Central memory CD8-positive, alpha-beta T cell (primary cell): ENCODE data around the gene ASRGL1.

Source experiments
- ATAC-seq: fragments of 150-1000 bp; cut with Tn5 transposase; replicated peaks from 2 replicates; pipeline ENCODE4 v1.10.0; 2022; ENCODE audit warnings: mild to moderate bottlenecking, moderate FRiP score, moderate number of reproducible peaks; ENCODE audit not compliant: poor library complexity, severe bottlenecking; ENCODE audit errors: extremely low read depth
- DNase-seq, 2 donors: peaks; one replicate each; pipeline ENCODE4 v3.0.0; 2021; ENCODE audit warnings: low spot score in 2 of 2
- H3K27ac Mint-ChIP-seq: one replicate; pipeline ENCODE4 v1.8.0; 2022; ENCODE audit warnings: low read depth, mild to moderate bottlenecking, moderate library complexity, mixed read lengths
- H3K27me3 Mint-ChIP-seq: one replicate; pipeline ENCODE4 v1.8.0; 2022; ENCODE audit warnings: mixed read lengths
- H3K36me3 Mint-ChIP-seq: one replicate; pipeline ENCODE4 v1.8.0; 2022; ENCODE audit warnings: mild to moderate bottlenecking, moderate library complexity, mixed read lengths; ENCODE audit not compliant: insufficient read depth
- H3K4me1 Mint-ChIP-seq: one replicate; pipeline ENCODE4 v1.8.0; 2022; ENCODE audit warnings: mixed read lengths
- H3K4me3 Mint-ChIP-seq: one replicate; pipeline ENCODE4 v1.8.0; 2022; ENCODE audit warnings: mild to moderate bottlenecking, moderate library complexity, mixed read lengths
- H3K9me3 Mint-ChIP-seq: one replicate; pipeline ENCODE4 v1.8.0; 2022; ENCODE audit warnings: mixed read lengths

Gene ASRGL1

DNA sequence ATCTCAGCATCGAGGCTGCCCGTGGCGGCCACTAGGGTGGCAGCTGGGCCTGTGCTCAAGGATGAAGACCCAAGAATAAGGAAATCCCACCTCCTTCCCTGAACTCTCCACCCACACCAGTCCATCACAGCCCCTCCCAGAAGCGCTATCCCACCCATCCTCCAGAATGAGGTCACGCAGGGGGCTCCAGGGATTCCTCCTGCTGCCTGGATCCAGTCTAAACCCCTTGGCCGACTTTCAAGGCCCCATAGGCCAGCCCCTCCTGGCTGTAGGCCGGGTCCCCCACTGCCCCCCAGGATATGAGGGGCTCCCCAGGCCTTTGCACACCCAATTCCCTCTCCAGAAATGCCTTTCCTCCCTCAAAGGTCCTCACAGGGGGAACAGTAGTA is 62.6 kb downstream of the ASRGL1 start:
- Mint-ChIP-seq H3K9me3 (no peaks in the 10 kb centered on the region), H3K27ac (no peak overlapping the region), H3K27me3 (no peaks in the 10 kb centered on the region), H3K4me1 (peaks cover 25% of the 10 kb centered on the region), H3K36me3 (peaks cover 1% of the 10 kb centered on the region), H3K4me3 (no peak overlapping the region)
- ATAC-seq, result no peak
- DNase-seq, result no peak

DNA sequence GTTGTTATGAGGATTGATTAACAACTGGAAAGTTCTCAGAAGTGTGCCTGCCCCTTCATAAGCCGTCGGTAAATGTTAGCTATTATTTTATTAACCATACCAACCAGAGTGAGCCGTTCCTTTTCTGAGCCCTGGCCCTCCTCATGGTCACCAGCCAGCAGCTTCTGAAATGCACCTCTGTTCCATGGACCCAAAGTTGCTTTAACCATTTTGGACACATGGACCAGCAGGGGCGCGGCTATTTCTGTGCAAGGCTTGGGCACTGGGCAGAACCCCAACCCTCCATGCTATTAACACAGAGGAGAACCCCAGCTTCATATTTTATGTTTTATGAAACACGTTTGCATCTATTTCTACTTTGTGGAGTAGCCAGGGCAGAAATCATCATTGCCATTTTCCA is 63.0 kb downstream of the ASRGL1 start:
- Mint-ChIP-seq H3K27me3 (no peaks in the 10 kb centered on the region), H3K4me3 (no peak overlapping the region), H3K4me1 (peaks cover 23% of the 10 kb centered on the region), H3K36me3 (peaks cover 1% of the 10 kb centered on the region), H3K27ac (no peak overlapping the region), H3K9me3 (no peaks in the 10 kb centered on the region)
- ATAC-seq (no peak), DNase-seq (no peak)

DNA sequence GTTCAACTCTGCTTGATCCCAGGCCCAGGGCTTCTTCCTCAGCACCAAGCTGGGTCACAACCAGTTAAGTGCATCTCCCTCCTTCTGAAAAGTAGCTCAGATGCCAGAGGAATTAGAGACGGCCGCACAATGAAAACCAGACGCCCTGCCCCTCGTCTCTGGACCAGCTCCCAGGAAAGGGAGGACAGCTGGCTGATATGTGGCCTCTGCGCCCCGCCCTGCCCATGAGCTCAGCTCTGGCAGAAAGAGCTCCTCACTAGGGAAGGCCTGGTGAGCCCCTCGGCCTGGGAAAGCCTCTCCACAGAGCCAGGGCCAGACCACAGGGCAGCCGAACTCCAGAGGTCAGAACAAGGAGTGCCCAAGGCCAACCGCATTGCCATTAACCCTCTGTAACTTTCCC is 63.5 kb downstream of the ASRGL1 start:
- ATAC-seq (no peak), DNase-seq (no peak)
- Mint-ChIP-seq H3K36me3 (peaks cover 1% of the 10 kb centered on the region), H3K27me3 (no peaks in the 10 kb centered on the region), H3K4me1 (peaks cover 23% of the 10 kb centered on the region), H3K9me3 (no peaks in the 10 kb centered on the region), H3K27ac (no peak overlapping the region), H3K4me3 (no peak overlapping the region)

DNA sequence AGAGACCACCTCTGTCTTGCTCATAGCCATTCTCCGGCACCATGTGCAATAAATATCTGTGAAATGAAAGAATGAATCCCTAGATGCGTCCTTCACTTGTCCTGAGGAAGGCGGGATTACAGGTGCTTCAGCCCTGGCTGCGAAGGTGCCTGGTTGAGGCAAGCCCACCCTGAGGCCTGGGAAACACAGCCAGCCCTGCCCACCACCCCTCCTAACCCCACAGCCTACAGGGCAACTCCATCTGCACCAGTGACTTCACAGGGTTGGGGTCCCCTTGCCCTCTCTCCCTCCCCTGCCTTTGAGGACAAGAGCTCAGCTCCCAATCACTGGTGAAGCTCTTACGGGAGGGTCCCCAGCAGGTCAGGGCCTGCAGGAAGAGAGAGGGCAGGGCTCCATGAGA is 64.1 kb downstream of the ASRGL1 start:
- H3K36me3 Mint-ChIP-seq, result peaks cover 1% of the 10 kb centered on the region
- H3K4me3 Mint-ChIP-seq, result peak overlapping the region; percentile 66
- no peaks in the 10 kb centered on the region for H3K9me3 Mint-ChIP-seq
- peaks cover 23% of the 10 kb centered on the region for H3K4me1 Mint-ChIP-seq
- DNase-seq (no peak), ATAC-seq (no peak)
- peak overlapping the region; percentile 49 for H3K27ac Mint-ChIP-seq
- H3K27me3 Mint-ChIP-seq, result no peaks in the 10 kb centered on the region

DNA sequence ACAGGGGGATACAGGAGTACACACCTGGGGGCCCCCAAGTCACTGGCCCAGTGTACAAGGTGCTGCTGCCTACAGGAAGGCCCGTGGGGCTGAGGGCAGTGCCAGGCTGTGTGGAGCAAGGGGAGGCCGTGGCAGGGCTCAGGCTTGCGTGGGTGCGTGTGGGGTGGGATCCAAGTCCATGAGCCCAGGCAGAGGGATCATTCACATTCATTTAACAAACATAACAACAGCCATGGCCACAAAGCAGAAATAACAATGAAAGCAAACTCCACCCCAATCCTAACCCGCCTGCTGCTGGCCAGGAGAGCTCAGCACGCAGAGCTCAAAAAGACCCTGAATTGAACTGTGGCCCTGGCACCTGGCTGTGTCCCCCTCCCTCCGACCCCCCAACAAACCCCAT is 64.6 kb downstream of the ASRGL1 start:
- no peaks in the 10 kb centered on the region for H3K27me3 Mint-ChIP-seq
- H3K27ac Mint-ChIP-seq, result peak overlapping the region; percentile 49
- peaks cover 23% of the 10 kb centered on the region for H3K4me1 Mint-ChIP-seq
- no peaks in the 10 kb centered on the region for H3K9me3 Mint-ChIP-seq
- H3K36me3 Mint-ChIP-seq, result peaks cover 1% of the 10 kb centered on the region
- DNase-seq (no peak), ATAC-seq (no peak)
- H3K4me3 Mint-ChIP-seq, result peak overlapping the region; percentile 66

DNA sequence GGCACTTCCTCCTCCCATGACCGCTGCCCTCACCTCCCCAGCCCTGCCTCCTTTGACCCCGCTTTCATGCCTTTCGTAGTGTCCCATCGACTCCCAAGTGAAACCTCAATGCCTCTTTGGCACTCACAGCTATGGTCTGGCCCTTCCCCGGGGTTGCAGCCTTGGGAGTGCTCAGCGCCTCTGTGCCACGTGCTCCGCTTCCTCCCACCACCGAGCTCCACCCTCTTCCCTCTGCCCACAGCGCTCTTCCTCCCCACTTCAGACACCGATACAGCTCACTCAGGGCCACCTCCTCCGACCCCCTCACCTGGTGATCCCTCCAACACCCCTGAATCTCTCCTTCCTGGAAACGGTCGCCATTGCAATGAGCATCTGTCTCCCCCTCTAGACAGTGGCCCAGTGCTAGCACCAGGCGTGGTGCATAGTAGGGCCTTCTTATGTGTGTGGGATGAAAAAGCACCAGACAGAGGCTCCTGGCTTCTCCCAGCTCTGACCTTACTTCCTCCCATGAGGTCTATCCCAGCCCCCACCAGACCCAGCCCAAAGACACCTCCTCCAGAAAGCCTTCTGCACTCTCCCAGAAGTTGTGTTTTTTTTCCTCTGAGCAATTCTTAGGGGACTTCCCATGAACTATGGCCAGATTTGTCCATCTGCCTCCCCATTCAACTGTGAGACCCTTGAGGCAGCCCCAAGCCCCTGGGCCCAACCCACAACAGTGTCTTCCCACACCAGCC is 65.1 kb downstream of the ASRGL1 start:
- DNase-seq, result no peak
- ATAC-seq, result peak; percentile 86
- Mint-ChIP-seq H3K4me1 (peaks cover 23% of the 10 kb centered on the region), H3K27me3 (no peaks in the 10 kb centered on the region), H3K36me3 (peaks cover 1% of the 10 kb centered on the region), H3K9me3 (no peaks in the 10 kb centered on the region), H3K4me3 (peak overlapping the region; percentile 66), H3K27ac (peak overlapping the region; percentile 49)

DNA sequence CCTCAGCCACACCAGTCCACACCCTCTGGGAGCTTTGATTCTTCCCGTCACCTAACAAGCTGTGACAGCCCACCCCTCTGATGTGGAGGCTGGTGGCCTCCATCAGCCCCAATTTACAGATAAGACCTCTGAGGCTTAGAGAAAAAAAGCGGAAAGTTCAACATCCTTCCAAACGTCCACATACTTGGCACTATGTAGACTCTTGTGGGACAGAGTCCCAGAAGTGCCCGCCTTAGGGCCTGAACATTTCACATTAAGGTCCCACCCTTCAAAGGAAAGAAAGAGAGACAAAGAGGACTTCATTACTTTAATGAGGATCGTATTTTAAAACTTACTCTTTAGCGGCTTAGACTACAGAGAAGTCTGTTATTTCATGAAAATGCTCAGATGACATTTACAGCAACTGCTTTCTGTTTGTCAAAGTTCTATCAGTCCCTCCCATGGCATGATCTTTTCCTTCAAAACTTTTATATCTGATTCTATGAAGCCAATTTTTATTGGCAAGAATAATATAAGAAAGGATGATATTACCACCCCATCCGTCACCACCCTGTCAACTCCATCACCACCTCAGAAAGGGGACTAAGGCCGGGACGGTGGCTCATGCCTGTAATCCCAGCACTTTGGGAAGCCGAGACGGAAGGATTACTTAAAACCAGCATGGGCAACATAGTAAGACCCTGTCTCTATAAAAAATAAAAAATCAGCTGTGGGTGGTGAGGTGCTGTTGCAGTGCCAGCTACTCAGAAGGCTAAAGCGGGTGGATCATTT is 65.9 kb downstream of the ASRGL1 start:
- Mint-ChIP-seq H3K9me3 (no peaks in the 10 kb centered on the region), H3K27me3 (no peaks in the 10 kb centered on the region), H3K36me3 (peaks cover 1% of the 10 kb centered on the region), H3K4me3 (peak overlapping the region; percentile 66), H3K27ac (peak overlapping the region; percentile 49), H3K4me1 (peaks cover 23% of the 10 kb centered on the region)
- no peak for DNase-seq
- ATAC-seq, result no peak

DNA sequence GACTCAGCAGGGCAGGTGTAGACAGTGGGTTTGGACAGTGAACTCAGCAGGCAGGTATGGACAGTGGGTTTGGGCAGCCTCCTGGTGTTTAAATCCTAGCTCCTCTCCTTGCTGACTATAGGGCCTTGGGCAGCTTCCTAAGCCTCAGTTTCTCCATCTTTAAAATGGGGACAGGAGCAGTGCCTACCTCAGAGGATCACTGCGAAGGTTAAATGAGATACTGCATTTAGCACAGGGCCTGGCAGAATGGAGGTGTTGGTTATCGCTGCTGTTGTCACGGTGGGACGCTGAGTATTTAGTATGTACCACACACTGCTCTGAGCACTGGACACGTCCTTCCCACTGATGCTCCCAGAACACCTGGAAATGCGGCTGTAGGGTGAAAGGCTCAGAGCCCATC is 67.2 kb downstream of the ASRGL1 start:
- H3K36me3 Mint-ChIP-seq, result peaks cover 1% of the 10 kb centered on the region
- H3K4me3 Mint-ChIP-seq, result no peak overlapping the region
- H3K4me1 Mint-ChIP-seq, result peaks cover 18% of the 10 kb centered on the region
- no peaks in the 10 kb centered on the region for H3K27me3 Mint-ChIP-seq
- ATAC-seq (no peak), DNase-seq (no peak)
- H3K9me3 Mint-ChIP-seq, result no peaks in the 10 kb centered on the region
- no peak overlapping the region for H3K27ac Mint-ChIP-seq

DNA sequence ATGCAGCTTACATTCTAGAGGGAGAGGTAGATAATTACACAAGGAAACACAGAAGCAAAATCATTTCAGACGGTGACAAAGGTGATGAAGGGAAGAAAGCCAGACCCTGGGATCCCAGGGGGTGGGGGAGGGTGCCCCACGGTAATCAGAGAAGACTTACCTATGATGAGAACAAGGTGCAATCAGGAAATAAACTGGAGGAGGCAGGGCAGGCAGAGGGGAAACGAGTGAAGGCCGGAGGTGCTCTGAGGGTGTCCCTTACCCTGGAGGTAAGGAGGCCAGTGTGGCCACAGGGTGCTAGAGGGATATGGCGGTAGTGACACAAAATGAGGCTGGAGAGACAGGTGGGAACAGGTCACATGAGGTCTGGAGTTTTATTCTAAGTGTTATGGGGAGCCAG is 67.7 kb downstream of the ASRGL1 start:
- Mint-ChIP-seq H3K4me1 (peaks cover 18% of the 10 kb centered on the region), H3K9me3 (no peaks in the 10 kb centered on the region), H3K36me3 (peaks cover 1% of the 10 kb centered on the region), H3K27ac (no peak overlapping the region), H3K4me3 (no peak overlapping the region), H3K27me3 (no peaks in the 10 kb centered on the region)
- ATAC-seq (no peak), DNase-seq (no peak)

DNA sequence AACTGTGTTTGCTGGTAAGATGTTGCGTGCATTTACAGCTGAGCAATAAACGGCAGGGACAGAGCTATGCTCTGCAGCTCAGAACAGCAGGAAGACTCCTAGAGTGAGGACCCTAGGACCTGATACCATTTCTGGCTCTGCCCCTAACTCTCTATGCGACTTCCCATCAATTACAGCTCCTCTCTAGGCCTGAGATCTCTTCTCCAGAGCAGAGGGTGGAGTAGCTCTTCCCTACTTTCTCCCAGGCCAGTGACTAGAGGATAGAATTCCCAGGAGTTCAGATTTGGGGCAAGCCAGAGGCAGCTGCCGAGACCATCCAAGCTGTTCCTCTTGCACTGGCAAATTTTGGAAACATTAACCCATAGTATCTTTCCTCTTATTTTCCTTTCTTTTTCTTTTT is 68.8 kb downstream of the ASRGL1 start:
- Mint-ChIP-seq H3K27ac (no peak overlapping the region), H3K4me1 (peaks cover 18% of the 10 kb centered on the region)

DNA sequence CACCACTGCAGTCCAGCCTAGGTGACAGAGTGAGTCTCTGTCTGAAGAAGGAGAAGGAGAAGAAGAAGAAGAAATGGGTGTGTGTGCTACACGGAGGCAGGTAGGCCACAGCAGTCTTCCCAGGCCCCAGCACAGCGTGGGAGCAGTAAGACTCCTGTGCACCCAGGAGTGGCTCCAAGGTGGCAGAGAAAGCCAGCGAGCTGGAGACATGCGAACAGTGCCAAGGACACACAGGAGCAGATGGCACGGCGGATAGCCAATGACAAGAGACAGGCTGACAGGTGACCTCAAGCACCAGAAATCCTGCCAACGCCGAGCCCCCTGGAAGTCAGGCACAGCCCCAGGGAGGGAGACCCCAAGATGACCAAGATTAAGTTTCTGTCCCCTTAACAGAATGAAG is 72.6 kb downstream of the ASRGL1 start:
- no peaks in the 10 kb centered on the region for H3K4me1 Mint-ChIP-seq
- DNase-seq (no peak), ATAC-seq (no peak)
- no peaks in the 10 kb centered on the region for H3K27me3 Mint-ChIP-seq
- H3K27ac Mint-ChIP-seq, result no peak overlapping the region
- no peaks in the 10 kb centered on the region for H3K36me3 Mint-ChIP-seq
- H3K9me3 Mint-ChIP-seq, result no peaks in the 10 kb centered on the region
- no peak overlapping the region for H3K4me3 Mint-ChIP-seq

More for the DNA sequence above, 68.8 kb downstream of the ASRGL1 start:
- Mint-ChIP-seq H3K9me3 (no peaks in the 10 kb centered on the region), H3K27me3 (no peaks in the 10 kb centered on the region), H3K36me3 (peaks cover 1% of the 10 kb centered on the region), H3K4me3 (no peak overlapping the region)
- DNase-seq (no peak), ATAC-seq (no peak)

DNA sequence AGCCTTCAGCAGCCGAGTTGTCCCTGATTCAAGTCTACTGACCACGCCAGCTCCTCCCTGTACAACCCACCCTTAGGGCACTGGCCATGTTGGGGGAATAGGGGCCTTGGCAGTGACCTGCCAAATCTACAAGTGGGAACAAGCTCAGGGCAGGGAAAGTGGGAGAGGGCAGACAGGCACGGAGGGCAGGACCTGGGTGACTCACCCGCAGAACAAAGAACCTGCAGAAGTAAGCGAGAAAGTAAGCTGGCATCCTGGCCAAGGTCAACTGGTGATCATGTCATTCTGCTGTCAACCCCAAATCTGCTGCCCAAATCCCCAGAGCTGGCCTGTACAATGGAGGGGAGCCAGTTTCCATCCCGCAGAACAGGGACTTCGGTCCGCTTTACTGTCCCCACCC is 73.7 kb downstream of the ASRGL1 start:
- no peaks in the 10 kb centered on the region for H3K9me3 Mint-ChIP-seq
- H3K27me3 Mint-ChIP-seq, result no peaks in the 10 kb centered on the region
- no peak overlapping the region for H3K4me3 Mint-ChIP-seq
- H3K36me3 Mint-ChIP-seq, result peaks cover 2% of the 10 kb centered on the region
- H3K4me1 Mint-ChIP-seq, result no peaks in the 10 kb centered on the region
- no peak overlapping the region for H3K27ac Mint-ChIP-seq
- DNase-seq (no peak), ATAC-seq (no peak)

DNA sequence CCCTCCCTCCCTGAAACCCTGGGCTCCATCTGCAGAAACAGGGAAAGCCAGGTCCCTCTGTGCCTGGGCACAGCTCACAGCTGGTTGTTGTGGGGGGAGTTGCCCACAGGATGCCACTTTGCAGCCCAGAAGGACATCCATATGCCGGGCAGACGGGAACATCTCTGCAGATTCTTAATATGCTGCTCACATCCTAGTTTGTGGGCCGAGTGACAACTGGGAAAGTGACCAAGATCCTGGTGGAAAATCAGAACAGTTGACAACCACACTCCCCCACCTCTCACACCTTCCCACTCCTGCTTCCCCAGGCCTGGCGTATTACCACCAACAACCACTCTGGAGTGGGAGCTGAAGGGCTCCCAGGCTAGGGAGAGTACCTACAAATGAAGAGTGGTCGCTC is 74.3 kb downstream of the ASRGL1 start:
- no peak for DNase-seq
- no peak overlapping the region for H3K4me3 Mint-ChIP-seq
- no peak overlapping the region for H3K27ac Mint-ChIP-seq
- no peak for ATAC-seq
- H3K9me3 Mint-ChIP-seq, result no peaks in the 10 kb centered on the region
- H3K4me1 Mint-ChIP-seq, result no peaks in the 10 kb centered on the region
- H3K27me3 Mint-ChIP-seq, result no peaks in the 10 kb centered on the region
- H3K36me3 Mint-ChIP-seq, result peaks cover 2% of the 10 kb centered on the region
